ENCODE measurements around the gene PARD3B.

PARD3B gene

DNA sequence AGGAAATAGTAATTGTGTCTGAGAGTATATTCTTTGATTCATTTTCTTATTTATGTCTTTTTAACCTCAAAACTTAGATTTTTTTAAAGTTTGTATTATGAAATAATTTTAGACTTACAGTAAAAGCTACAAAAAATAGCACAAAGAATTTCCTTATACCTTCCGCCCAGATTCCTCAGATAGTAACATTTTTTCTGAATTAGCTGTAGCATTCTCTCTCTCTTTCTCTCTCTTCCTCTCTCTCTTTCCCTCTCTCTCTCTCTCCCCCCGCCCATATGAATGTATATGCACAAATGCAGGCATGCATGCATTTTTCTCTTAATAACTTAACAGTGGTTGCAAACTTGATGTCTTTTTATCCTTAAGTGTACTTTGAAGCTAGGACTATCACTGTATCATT lies 776.0 kb downstream of the PARD3B start:
- Histone ChIP-seq H3K9ac (ENCODE audit: low read length) (no peak overlapping the region), H3K27me3 (ENCODE audit: control insufficient read depth, insufficient read depth, low read length) (no peaks in the 10 kb centered on the region), H3K27ac (ENCODE audit: low read length) (no peak overlapping the region), H3K36me3 (ENCODE audit: control insufficient read depth, low read depth, low read length) (no peaks in the 10 kb centered on the region), H3K4me3 (ENCODE audit: low read length) (no peak overlapping the region), H3K4me1 (ENCODE audit: control insufficient read depth, low read depth, low read length) (peaks cover 4% of the 10 kb centered on the region), H3K9me3 (ENCODE audit: control insufficient read depth, low read depth, low read length) (peaks cover 5% of the 10 kb centered on the region)

DNA sequence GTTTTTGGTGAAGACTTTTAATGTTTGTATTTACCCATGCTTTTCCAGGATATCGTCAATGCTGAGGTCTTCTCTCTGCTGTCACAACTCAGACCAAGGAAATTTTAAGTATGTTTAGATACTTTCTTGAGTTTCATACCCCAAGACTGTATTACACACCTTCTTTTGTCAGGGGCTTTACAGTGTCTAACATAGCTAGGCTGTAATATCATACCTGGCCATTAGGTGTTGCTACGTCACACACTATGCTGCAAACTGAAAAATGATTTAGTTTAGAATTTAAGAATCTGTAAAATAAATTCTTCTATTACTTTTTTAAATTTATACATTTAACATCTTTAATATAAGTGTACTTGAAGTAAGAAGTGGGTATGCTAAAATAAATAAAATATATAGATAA lies 778.7 kb downstream of the PARD3B start:
- H3K9ac ChIP-seq (ENCODE audit: low read length), result no peak overlapping the region
- H3K27me3 ChIP-seq (ENCODE audit: control insufficient read depth, insufficient read depth, low read length), result no peaks in the 10 kb centered on the region

DNA sequence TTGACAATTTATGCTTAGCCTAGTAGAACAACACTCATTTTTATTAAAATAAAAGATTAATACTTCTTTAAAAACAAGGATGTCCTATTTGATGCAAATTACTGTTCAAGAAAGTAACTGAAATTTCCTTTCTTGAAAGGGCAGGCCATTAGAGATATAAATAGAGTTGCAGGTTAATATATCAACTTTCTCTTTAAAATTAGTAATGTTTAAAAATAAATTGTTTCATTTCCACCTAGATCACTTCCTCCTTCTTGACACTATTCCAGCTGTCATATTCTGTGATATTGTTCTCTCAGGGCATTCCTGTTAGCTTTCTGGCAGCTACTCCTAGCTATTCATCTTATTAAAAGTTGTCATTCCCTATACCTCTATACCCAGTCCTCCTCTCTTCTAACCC lies 779.1 kb downstream of the PARD3B start:
- no peak overlapping the region for H3K4me3 ChIP-seq (ENCODE audit: low read length)
- H3K9me3 ChIP-seq (ENCODE audit: control insufficient read depth, low read depth, low read length), result peaks cover 5% of the 10 kb centered on the region
- peaks cover 4% of the 10 kb centered on the region for H3K4me1 ChIP-seq (ENCODE audit: control insufficient read depth, low read depth, low read length)
- no peaks in the 10 kb centered on the region for H3K36me3 ChIP-seq (ENCODE audit: control insufficient read depth, low read depth, low read length)
- H3K9ac ChIP-seq (ENCODE audit: low read length), result no peak overlapping the region
- no peak overlapping the region for H3K27ac ChIP-seq (ENCODE audit: low read length)
- H3K27me3 ChIP-seq (ENCODE audit: control insufficient read depth, insufficient read depth, low read length), result no peaks in the 10 kb centered on the region

More for the DNA sequence above, 778.7 kb downstream of the PARD3B start:
- H3K4me1 ChIP-seq (ENCODE audit: control insufficient read depth, low read depth, low read length), result peaks cover 4% of the 10 kb centered on the region
- no peaks in the 10 kb centered on the region for H3K36me3 ChIP-seq (ENCODE audit: control insufficient read depth, low read depth, low read length)
- H3K4me3 ChIP-seq (ENCODE audit: low read length), result no peak overlapping the region
- H3K9me3 ChIP-seq (ENCODE audit: control insufficient read depth, low read depth, low read length), result peaks cover 5% of the 10 kb centered on the region
- no peak overlapping the region for H3K27ac ChIP-seq (ENCODE audit: low read length)

DNA sequence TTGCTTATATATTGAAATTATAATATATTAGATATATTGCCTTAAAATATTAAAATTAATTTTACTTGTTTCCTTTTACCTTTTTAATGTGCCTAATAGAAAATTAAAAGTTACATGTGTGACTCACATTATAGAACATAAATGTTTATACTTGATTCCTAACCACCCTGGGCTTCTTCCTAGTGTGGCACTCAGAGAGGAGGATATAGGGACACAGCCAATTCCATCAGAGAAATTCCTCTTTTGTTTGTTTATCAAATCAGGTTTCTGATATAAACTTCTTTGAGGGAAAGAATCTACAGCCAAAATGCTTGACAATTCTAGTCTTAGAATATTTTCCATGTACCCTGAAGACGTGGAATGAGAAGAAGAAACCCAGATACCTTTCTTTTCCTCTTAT lies 788.1 kb downstream of the PARD3B start:
- Histone ChIP-seq H3K4me3 (ENCODE audit: low read length) (no peak overlapping the region), H3K27me3 (ENCODE audit: control insufficient read depth, insufficient read depth, low read length) (no peaks in the 10 kb centered on the region)

DNA sequence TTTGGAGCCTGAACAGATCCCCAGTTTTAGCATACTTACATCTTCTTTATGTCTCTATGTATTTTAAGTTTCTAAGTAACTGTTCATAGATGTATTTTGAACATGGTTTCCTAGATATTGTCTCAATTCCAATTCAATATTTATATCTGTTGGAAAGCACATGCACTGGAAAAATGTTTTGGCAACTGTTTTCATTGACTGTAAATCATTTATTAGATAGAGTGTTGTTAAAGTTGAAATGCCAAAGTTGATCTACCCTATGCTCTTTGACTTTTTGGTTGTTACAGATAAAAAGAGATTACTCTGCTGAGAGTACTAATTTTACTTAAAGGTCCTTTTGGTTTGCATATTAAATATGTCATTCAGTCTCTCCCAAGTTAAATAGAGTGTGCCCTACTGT lies 792.0 kb downstream of the PARD3B start:
- Histone ChIP-seq H3K4me1 (ENCODE audit: control insufficient read depth, low read depth, low read length) (no peaks in the 10 kb centered on the region), H3K27ac (ENCODE audit: low read length) (no peak overlapping the region), H3K4me3 (ENCODE audit: low read length) (no peak overlapping the region), H3K9me3 (ENCODE audit: control insufficient read depth, low read depth, low read length) (no peaks in the 10 kb centered on the region), H3K9ac (ENCODE audit: low read length) (no peak overlapping the region), H3K27me3 (ENCODE audit: control insufficient read depth, insufficient read depth, low read length) (no peaks in the 10 kb centered on the region), H3K36me3 (ENCODE audit: control insufficient read depth, low read depth, low read length) (no peaks in the 10 kb centered on the region)

More for the DNA sequence above, 788.1 kb downstream of the PARD3B start:
- Histone ChIP-seq H3K9ac (ENCODE audit: low read length) (no peak overlapping the region), H3K36me3 (ENCODE audit: control insufficient read depth, low read depth, low read length) (no peaks in the 10 kb centered on the region), H3K9me3 (ENCODE audit: control insufficient read depth, low read depth, low read length) (no peaks in the 10 kb centered on the region), H3K27ac (ENCODE audit: low read length) (no peak overlapping the region), H3K4me1 (ENCODE audit: control insufficient read depth, low read depth, low read length) (no peaks in the 10 kb centered on the region)

DNA sequence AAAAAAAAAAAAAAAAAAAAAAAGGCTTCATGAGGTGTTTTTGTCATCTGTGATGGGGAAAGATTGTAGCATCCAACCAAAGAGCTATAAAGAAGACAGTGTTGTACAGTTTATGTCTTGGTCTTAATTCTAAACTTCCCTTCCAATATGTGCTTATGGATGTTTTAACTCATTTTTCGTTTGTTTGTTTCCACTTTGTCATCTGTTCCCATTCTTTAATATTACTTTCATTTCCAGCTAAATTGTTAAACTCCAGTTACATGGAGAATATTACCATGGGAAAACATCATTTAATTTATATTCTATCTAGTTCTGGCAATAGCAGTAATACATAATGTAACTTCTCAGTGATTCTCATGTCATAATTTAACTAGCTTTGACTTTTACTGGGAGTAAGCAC lies 792.9 kb downstream of the PARD3B start:
- H3K9ac ChIP-seq (ENCODE audit: low read length), result no peak overlapping the region
- H3K4me3 ChIP-seq (ENCODE audit: low read length), result no peak overlapping the region
- no peaks in the 10 kb centered on the region for H3K9me3 ChIP-seq (ENCODE audit: control insufficient read depth, low read depth, low read length)
- H3K36me3 ChIP-seq (ENCODE audit: control insufficient read depth, low read depth, low read length), result no peaks in the 10 kb centered on the region
- H3K4me1 ChIP-seq (ENCODE audit: control insufficient read depth, low read depth, low read length), result no peaks in the 10 kb centered on the region
- H3K27ac ChIP-seq (ENCODE audit: low read length), result no peak overlapping the region
- H3K27me3 ChIP-seq (ENCODE audit: control insufficient read depth, insufficient read depth, low read length), result no peaks in the 10 kb centered on the region

DNA sequence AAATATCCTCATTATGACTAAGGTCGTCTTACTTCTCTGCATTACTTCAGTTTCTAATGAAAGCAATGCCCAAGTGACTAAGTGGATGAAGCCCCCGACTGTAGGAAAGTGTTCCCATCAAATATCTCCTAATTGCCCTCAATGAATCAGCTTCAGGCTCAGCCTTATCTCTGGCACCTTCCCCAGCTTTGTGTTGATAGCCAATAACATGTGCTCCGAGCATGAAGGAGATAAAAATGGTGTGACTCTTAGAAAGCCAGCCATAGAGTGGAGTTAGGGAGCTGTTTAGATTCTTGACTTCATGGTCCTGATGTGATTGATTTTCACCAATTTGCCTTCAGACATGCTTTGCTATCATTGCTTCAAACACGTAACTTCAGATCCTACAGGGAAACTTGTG lies 797.8 kb downstream of the PARD3B start:
- H3K27ac ChIP-seq (ENCODE audit: low read length), result no peak overlapping the region
- H3K27me3 ChIP-seq (ENCODE audit: control insufficient read depth, insufficient read depth, low read length), result no peaks in the 10 kb centered on the region
- no peaks in the 10 kb centered on the region for H3K36me3 ChIP-seq (ENCODE audit: control insufficient read depth, low read depth, low read length)
- H3K9me3 ChIP-seq (ENCODE audit: control insufficient read depth, low read depth, low read length), result no peaks in the 10 kb centered on the region
- H3K4me1 ChIP-seq (ENCODE audit: control insufficient read depth, low read depth, low read length), result peaks cover 9% of the 10 kb centered on the region
- H3K9ac ChIP-seq (ENCODE audit: low read length), result no peak overlapping the region
- H3K4me3 ChIP-seq (ENCODE audit: low read length), result no peak overlapping the region

DNA sequence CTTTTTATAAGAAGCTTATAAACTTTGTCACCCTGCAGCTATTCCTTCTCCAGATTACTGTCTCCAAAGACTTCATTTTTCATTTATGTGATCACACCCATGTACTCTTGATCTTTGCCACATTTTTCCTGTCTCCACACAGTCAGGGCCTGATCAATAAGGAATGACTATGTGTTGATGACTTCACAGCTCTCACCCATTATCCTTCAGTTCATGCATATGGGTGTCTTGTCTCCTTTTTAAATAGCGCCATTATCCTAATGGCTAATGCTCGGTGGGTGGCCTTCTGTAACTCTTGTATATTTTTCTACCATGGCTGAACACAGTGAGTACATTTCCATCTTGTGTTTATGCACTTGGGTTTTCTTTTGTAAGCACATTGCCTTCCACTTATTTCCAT lies 801.4 kb downstream of the PARD3B start:
- Histone ChIP-seq H3K4me1 (ENCODE audit: control insufficient read depth, low read depth, low read length) (peaks cover 10% of the 10 kb centered on the region), H3K27ac (ENCODE audit: low read length) (no peak overlapping the region), H3K9me3 (ENCODE audit: control insufficient read depth, low read depth, low read length) (no peaks in the 10 kb centered on the region), H3K9ac (ENCODE audit: low read length) (no peak overlapping the region), H3K4me3 (ENCODE audit: low read length) (no peak overlapping the region), H3K27me3 (ENCODE audit: control insufficient read depth, insufficient read depth, low read length) (no peaks in the 10 kb centered on the region), H3K36me3 (ENCODE audit: control insufficient read depth, low read depth, low read length) (no peaks in the 10 kb centered on the region)

DNA sequence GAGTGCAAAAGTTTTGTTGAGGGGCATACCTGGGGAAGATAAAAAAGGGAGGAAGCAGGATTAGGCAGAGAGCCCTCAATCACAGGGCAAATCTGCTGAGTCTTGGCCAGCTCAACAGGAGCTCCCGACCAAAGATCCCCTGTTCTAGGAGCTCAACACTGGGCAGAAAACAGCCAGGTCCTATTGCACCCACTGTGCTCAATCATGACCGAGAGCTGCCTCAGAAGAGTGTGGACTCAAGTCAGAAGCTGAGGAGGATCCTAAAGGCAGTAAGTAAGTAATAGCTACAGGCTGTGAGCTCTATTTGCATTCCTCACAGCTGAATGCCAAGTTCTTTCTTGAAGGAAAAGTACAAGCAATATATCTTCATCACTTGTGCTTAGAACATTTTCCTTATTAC lies 802.6 kb downstream of the PARD3B start:
- Histone ChIP-seq H3K9ac (ENCODE audit: low read length) (no peak overlapping the region), H3K36me3 (ENCODE audit: control insufficient read depth, low read depth, low read length) (no peaks in the 10 kb centered on the region), H3K9me3 (ENCODE audit: control insufficient read depth, low read depth, low read length) (no peaks in the 10 kb centered on the region), H3K4me1 (ENCODE audit: control insufficient read depth, low read depth, low read length) (peaks cover 10% of the 10 kb centered on the region), H3K4me3 (ENCODE audit: low read length) (no peak overlapping the region), H3K27me3 (ENCODE audit: control insufficient read depth, insufficient read depth, low read length) (no peaks in the 10 kb centered on the region), H3K27ac (ENCODE audit: low read length) (no peak overlapping the region)

DNA sequence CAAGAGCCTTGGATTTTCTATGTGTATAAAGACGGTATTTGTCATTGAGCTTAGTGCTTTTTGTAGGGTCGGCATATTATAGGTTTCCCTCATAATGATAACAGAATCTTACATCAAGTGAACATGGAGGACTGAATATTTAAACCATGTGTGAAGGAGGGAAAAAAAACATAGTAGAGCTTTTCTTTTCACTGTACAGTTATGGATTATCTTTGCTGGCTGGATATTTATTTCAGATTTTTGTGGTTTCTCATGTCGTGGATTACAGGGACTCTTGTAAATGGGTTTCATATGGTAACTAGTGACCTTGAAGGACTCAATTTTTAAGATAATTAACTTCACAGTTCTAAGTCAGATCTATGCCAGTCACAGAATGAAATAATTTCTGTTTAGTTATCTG lies 806.8 kb downstream of the PARD3B start:
- Histone ChIP-seq H3K9ac (ENCODE audit: low read length) (no peak overlapping the region), H3K36me3 (ENCODE audit: control insufficient read depth, low read depth, low read length) (no peaks in the 10 kb centered on the region), H3K27ac (ENCODE audit: low read length) (no peak overlapping the region), H3K27me3 (ENCODE audit: control insufficient read depth, insufficient read depth, low read length) (no peaks in the 10 kb centered on the region), H3K4me1 (ENCODE audit: control insufficient read depth, low read depth, low read length) (peaks cover 10% of the 10 kb centered on the region), H3K4me3 (ENCODE audit: low read length) (no peak overlapping the region), H3K9me3 (ENCODE audit: control insufficient read depth, low read depth, low read length) (no peaks in the 10 kb centered on the region)

DNA sequence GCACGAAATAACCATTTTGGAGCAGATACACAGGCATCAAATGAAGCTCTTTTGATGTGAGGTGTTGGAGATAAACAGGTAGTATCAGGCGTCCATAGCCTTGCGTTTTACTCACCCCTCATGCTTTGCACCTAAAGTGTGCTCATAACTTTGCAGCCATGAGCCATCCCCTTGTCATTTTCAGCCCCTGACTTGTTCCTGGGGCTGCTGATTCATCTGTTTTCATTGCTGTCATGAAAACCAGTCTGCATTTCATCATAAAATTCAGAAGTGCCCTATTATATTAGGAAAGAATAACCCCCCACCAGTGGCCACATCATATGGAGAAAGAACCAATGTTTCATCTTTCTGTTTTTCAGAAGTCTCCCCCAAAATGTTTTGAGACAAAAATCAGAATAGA lies 807.3 kb downstream of the PARD3B start:
- Histone ChIP-seq H3K27ac (ENCODE audit: low read length) (no peak overlapping the region), H3K9ac (ENCODE audit: low read length) (no peak overlapping the region), H3K27me3 (ENCODE audit: control insufficient read depth, insufficient read depth, low read length) (no peaks in the 10 kb centered on the region), H3K4me1 (ENCODE audit: control insufficient read depth, low read depth, low read length) (peaks cover 10% of the 10 kb centered on the region), H3K4me3 (ENCODE audit: low read length) (no peak overlapping the region), H3K36me3 (ENCODE audit: control insufficient read depth, low read depth, low read length) (no peaks in the 10 kb centered on the region), H3K9me3 (ENCODE audit: control insufficient read depth, low read depth, low read length) (no peaks in the 10 kb centered on the region)

DNA sequence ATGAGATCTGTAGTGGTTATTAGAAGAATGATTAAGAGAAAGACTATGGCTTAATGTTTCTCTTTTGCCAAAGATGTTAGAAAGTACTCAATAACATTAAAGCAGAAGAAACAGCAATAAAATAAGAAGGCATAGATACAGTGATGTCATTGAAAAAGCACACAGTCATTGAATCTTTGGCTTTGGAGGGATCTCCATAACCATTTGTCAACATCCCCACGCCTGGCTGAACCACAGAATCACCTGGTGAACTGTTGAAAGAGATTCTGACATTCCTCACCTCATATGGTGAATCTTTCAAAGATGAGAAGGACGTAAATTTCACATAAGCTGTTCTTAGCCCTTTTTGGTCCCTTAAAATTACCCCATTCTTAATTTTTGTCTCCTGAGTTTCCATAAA lies 812.5 kb downstream of the PARD3B start:
- Histone ChIP-seq H3K27ac (ENCODE audit: low read length) (peak overlapping the region; percentile 51), H3K4me1 (ENCODE audit: control insufficient read depth, low read depth, low read length) (peaks cover 22% of the 10 kb centered on the region), H3K9me3 (ENCODE audit: control insufficient read depth, low read depth, low read length) (no peaks in the 10 kb centered on the region), H3K4me3 (ENCODE audit: low read length) (no peak overlapping the region), H3K27me3 (ENCODE audit: control insufficient read depth, insufficient read depth, low read length) (no peaks in the 10 kb centered on the region), H3K9ac (ENCODE audit: low read length) (no peak overlapping the region), H3K36me3 (ENCODE audit: control insufficient read depth, low read depth, low read length) (no peaks in the 10 kb centered on the region)

Measured in iPS-18a (cell line).